NCI-H2081 treated with DMSO at 0.1 percent for 48 hours (cell line): ENCODE data around the gene USP5.
"Not testable (repeated sequence)": the region's sequence is repeated elsewhere in the genome, so short reads cannot be mapped to it uniquely, and the experiment has no call there.

Source experiments
- DNase-seq: peaks from one replicate; lab custom pipeline; 2025; lab: John Stamatoyannopoulos, UW

Gene USP5

DNA sequence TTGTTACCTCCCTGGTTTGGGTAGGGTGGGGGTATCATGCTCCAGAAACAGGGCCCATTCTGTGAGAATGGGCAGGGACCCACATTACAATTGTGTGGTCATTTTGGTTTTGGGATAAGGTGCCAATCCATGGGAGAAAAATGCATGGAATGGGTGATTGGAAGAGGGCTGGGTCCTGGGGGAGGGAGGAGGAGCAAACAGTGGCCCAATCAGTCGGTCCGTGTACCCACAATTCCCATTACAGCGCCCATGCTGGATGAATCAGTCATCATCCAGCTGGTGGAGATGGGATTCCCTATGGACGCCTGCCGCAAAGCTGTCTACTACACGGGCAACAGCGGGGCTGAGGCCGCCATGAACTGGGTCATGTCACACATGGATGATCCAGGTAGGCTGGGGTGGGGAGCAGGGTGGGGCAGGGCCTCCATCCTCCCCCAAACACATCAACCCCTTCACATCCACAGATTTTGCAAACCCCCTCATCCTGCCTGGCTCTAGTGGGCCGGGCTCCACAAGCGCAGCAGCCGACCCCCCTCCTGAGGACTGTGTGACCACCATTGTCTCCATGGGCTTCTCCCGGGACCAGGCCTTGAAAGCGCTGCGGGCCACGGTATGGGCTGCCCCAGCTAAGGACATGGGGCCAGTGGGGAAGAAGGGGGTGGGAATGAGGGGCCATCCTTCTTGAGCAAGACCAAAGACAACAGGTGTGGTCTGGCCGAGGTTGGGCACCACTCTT is 11.8 kb downstream of the USP5 start:
- no peak for DNase-seq

DNA sequence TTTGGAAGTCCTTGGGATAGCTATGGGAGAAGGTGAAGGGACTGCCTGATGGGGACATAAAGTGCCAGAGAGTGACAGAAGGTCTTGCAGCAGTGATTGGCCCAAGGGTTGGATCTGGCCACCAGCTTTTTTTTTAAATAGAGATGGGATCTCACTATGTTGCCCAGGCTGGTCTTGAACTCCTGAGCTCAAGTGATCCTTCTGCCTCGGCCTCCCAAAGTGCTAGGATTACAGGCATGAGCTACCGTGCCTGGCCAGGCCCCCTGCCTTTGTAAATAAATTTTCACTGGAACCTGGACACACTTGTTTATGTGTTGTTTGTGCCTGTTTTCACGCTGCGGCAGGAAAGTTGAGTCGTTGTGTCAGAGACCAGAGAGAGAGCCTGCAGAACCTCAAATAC is 13.4 kb downstream of the USP5 start:
- not testable (repeated sequence) for DNase-seq

GRCh38 chr12:6866163-6866919 is 14.4 kb downstream of the USP5 start:
- no peak for DNase-seq

DNA sequence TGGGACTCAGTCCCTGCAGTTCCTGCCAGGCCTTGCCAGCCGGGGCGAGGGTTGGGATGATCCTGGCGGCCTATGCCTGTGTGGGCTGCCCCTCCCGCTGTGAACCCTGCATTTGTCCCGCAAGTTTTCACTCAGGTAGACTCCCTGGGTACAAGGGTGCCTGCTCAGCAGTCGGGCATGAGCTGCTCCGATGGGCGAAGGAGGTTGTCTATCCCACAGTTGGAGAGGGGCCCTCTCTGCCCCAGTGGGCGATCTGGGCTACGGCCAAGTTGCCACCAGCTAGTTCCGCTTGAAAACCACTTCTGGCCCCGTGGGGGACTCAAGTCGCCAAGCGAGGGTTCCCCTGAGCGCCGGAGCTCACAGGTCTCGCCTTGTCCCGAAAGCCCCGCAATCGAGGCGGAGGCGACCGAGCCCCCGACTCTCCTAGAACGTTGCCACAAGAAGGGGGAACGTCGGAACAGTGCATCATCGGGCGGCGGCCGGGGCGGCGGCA is 15.0 kb downstream of the USP5 start:
- DNase-seq, result no peak

GRCh38 chr12:6867413-6868210 is 15.7 kb downstream of the USP5 start, which contains the start of gene TPI1:
TPI1 (plus strand) TSS chr12:6867531; CDS start chr12:6867567, 36 bp downstream.
- DNase-seq, result peak; percentile 24

DNA sequence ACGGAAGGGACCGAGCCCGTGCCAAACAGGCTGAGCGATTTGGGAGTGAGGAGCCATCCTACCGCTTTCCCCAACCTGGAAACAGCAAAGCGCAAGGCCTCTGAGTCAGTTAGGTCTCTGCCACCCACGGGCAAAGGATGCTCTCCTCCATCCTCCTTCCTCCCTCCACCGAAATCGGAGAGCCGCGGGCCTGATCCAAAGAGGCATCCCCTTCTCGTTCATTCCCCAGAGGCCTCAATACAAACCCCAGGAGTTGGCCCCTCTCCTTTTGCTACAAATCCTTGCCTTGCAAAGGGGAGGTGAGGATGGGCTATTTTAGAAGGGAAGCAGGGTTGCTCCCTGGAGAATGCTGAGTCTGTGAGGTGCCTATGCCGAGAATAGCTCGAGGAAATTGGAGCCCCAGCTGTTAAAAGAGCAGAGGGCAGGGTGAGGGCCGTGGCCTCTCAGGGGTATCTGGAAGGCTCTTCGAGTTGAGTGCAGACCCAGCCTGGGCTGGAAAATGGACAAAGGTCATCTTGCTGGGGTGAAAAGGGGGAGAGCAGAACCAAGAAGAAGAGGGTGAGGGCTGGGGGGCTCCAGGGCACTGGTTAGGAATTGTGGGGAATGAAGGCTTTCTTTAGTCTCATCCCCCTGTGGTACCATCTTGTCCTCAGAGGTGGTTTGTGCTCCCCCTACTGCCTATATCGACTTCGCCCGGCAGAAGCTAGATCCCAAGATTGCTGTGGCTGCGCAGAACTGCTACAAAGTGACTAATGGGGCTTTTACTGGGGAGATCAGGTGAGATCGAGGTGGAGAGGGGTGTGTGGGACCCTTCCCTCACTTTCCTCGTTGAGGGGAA is 16.5 kb downstream of the USP5 start:
- no peak for DNase-seq

GRCh38 chr12:6869049-6870021 is 17.4 kb downstream of the USP5 start:
- DNase-seq, result peak; percentile 23

GRCh38 chr12:6870304-6870703 is 18.4 kb downstream of the USP5 start:
- not testable (repeated sequence) for DNase-seq

- no peak for DNase-seq
These were observed 19.4 kb downstream of the USP5 start for GRCh38 chr12:6871052-6871957.

- no peak for DNase-seq
These were observed 20.4 kb downstream of the USP5 start for GRCh38 chr12:6872073-6873048.

GRCh38 chr12:6873094-6874014 is 21.4 kb downstream of the USP5 start, which contains the start of gene SPSB2:
SPSB2 (minus strand) TSS chr12:6873303; CDS start chr12:6872901, 402 bp downstream.
- peak; percentile 29 for DNase-seq

- DNase-seq, result not testable (repeated sequence)
These were observed 22.0 kb downstream of the USP5 start for GRCh38 chr12:6874015-6874368.

DNA sequence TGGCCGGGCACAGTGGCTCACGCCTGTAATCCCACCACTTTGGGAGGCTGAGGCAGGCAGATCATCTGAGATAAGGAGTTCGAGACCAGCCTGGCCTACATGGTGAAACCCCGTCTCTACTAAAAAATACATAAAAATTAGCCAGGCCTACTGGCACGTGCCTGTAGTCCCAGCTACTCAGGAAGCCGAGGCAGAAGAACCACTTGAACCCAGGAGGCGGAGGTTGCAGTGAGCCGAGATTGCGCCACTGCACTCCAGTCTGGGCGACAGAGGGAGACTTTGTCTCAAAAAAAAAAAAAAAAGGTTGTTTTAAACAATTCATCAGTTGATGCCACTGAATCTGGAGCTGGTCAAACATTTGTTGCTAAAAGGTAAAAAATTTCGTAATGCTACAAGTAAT is 27.9 kb downstream of the USP5 start:
- DNase-seq, result not testable (repeated sequence)

DNA sequence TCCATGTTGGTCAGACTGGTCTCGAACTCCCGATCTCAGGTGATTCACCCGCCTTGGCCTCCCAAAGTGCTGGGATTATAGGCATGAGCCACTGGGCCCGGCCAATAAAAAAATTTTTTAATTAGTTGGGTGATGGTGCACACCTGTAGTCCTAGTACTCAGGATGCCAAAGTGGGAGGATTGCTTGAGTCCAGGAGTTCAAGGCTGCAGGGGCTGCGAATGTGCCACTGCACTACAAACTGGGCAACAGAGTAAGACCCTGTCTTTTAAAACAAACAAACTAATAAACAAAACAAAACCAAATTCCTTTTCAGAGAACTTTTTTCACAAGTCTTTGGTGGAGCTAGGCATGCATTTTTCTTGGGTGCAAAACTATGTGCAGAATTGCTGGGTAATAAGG is 31.3 kb downstream of the USP5 start:
- DNase-seq, result no peak

DNA sequence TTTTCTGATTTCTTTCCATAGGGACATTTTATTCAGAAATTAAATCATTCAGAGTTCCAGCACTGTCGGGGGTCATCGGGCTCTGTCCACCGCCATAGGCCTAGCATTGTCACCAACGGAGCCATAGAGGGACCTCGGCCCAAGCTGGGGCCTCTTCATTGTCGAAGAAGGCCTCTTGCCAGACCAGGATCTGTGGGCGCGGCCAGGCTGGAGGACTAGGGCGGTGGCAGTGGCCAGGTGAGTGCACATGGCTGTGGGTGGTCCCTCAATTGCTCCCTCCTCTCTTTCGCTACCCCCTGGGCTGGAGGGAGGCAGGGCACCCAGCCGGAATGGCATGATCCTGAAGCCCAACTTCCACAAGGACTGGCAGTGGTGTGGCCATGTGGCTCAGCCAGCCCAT is 31.7 kb downstream of the USP5 start:
- DNase-seq, result no peak

GRCh38 chr12:6884539-6884938 is 32.6 kb downstream of the USP5 start:
- no peak for DNase-seq
